Measurements from ENCODE around the gene SLC25A40. TPM values are rescaled to one million over a fixed set of nuclear protein-coding genes. Genes with fewer than 3 reads are reported as not detected.

Gene SLC25A40
- total RNA-seq, result 19.3 TPM

GRCh38 chr7:87876040-87876868 lies at the start of gene SLC25A40, which contains the start of gene DBF4:
SLC25A40 (minus strand) TSS chr7:87876360; CDS start chr7:87858727, 17,633 bp downstream.
DBF4 (plus strand) TSS chr7:87876493; CDS start chr7:87876733, 240 bp downstream.

Other genes starting within 250 kb of the SLC25A40 start
- gene RUNDC3B, start 248.0 kb downstream of the SLC25A40 start, total RNA-seq, result 3.1 TPM
- gene DBF4, start 133 bp upstream of the SLC25A40 start, total RNA-seq, result 21.8 TPM
- gene ADAM22, start 57.9 kb upstream of the SLC25A40 start, total RNA-seq, result 18.6 TPM

Data from metanephros (tissue), 1 donor.